Kidney epithelial cell (primary cell): ENCODE measurements around the gene DSCAML1. TPM values are rescaled to one million over a fixed set of nuclear protein-coding genes. Genes with fewer than 3 reads are reported as not detected.

Experiments used
- DNase-seq: peaks from one replicate; pipeline ENCODE4 v3.0.0-alpha.2; 2010; ENCODE audit warnings: low read depth
- H3K27me3 ChIP-seq: 2 replicates; pipeline ENCODE4 v1.6.0; 2011; ENCODE audit warnings: low read length; ENCODE audit not compliant: control insufficient read depth, insufficient read depth
- H3K36me3 ChIP-seq: 2 replicates; pipeline ENCODE4 v1.5.1; 2011; ENCODE audit warnings: low read length; ENCODE audit not compliant: control insufficient read depth, insufficient read depth
- H3K4me3 ChIP-seq: 2 replicates; pipeline ENCODE4 v1.5.1; 2011; ENCODE audit warnings: low read depth, mild to moderate bottlenecking, control low read depth, low read length
- total RNA-seq: library from RNA; depleted of rRNA; stranded (reverse); fragments of >200 nt; gene quantifications from 2 replicates; pipeline ENCODE4 v1.2.3, GENCODE V29; 2015
- TF ChIP-seq, protein P1 (sequence below): IDR thresholded peaks from 2 replicates; pipeline ENCODE4 v1.5.1; 2011; ENCODE audit warnings: mild to moderate bottlenecking, moderate library complexity, low read length, control low read depth, inconsistent platforms; ENCODE audit not compliant: insufficient read depth, poor library complexity, severe bottlenecking

The DSCAML1 gene
- total RNA-seq, 1 donor from 2014 or later, result 3.1 TPM

DNA sequence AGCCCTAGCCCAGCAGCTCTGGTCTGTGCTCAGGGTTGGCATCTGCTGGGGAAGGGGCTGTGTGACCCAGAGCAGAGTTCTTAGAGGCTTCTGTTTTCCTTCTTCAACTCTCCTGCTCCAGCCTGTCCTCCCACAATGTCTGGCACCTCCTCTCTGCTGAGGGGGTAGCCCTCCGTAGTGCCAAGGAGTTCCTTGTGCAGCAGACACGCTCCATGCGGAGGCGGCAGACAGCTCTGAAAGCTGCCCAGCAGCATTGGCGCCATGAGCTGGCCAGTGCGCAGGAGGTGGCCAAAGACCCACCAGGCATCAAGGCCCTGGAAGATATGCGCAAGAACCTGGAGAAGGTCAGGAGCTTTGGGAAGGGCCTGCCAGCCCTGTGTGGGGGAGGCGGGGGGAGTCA, 400.0 kb downstream of the DSCAML1 start:
- no peak for DNase-seq

DNA sequence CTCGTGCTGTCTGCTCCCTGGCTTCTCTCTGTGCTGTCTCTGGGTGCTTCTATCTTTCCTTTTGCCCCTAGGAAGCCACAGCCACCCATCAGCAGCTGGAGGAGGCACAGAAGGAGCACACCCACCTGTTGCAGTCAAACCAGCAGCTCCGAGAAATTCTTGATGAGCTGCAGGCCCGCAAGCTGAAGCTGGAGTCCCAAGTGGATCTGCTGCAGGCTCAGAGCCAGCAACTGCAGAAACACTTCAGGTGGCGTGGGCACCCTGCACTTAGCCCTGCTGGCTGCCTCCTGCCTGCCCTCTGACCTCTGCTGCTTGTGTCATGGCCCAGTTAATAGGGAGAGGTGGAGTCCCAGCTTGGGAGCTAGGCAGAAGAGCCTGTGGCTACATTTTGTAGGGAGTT, 401.5 kb downstream of the DSCAML1 start:
- peaks cover 6% of the 10 kb centered on the region for H3K36me3 ChIP-seq
- H3K4me3 ChIP-seq, result no peak overlapping the region
- H3K27me3 ChIP-seq, result no peaks in the 10 kb centered on the region
- DNase-seq, result no peak
- TF ChIP-seq, protein P1, sequence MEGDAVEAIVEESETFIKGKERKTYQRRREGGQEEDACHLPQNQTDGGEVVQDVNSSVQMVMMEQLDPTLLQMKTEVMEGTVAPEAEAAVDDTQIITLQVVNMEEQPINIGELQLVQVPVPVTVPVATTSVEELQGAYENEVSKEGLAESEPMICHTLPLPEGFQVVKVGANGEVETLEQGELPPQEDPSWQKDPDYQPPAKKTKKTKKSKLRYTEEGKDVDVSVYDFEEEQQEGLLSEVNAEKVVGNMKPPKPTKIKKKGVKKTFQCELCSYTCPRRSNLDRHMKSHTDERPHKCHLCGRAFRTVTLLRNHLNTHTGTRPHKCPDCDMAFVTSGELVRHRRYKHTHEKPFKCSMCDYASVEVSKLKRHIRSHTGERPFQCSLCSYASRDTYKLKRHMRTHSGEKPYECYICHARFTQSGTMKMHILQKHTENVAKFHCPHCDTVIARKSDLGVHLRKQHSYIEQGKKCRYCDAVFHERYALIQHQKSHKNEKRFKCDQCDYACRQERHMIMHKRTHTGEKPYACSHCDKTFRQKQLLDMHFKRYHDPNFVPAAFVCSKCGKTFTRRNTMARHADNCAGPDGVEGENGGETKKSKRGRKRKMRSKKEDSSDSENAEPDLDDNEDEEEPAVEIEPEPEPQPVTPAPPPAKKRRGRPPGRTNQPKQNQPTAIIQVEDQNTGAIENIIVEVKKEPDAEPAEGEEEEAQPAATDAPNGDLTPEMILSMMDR, result no peak

More for the DNA sequence above, 400.0 kb downstream of the DSCAML1 start:
- TF ChIP-seq, protein P1, result no peak
- H3K36me3 ChIP-seq, result peaks cover 6% of the 10 kb centered on the region
- H3K27me3 ChIP-seq, result no peaks in the 10 kb centered on the region
- no peak overlapping the region for H3K4me3 ChIP-seq

DNA sequence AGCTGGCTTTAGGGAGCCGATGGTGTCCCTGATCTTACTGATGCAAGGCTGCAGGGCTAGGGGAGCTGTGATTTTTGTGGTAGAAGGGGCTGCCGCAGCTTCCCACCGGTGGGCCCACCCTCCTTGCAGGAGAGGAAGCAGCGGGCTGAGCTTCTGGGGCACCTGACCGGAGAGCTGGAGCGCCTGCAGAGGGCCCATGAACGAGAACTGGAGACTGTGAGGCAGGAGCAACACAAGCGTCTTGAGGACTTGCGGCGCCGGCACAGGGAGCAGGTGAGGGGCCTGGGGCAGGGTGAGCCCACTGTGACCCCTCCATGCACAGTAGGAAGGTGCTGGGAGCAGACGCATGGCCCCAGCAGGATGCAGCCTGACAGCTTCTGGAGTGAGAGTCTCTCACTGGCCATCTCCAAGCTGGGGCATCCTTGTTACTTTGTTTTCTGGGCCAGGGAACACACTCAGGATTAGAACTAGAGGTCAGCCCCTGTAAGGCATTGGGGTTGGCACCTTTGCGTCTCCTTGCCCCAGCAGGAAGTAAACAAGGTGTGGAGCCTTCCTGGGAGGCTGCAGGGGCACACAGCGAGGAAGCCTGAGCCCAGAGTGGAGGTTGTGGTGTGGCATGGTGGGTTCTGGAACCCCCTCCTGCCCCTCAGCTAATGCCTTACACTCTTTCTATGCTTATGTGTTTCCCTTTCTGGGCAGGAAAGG, 402.6 kb downstream of the DSCAML1 start:
- peaks cover 6% of the 10 kb centered on the region for H3K36me3 ChIP-seq
- DNase-seq, result no peak

DNA sequence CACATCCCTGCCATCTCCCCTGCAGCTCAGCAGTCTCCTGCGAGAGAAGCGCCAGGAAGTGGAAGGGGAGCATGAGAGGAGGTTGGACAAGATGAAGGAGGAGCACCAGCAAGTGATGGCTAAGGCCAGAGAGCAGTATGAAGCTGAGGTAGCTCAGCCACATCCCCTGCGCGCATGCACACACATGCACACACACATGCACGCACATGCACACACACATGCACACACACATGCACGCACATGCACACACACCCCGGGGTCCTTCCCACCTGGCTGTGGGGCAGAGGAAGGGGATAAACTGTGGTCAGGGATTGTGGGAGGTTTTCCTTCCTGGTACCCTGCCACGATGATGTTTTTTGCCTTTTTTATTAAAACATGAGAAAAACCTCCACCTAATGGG, 404.0 kb downstream of the DSCAML1 start:
- no peak for DNase-seq
- Histone ChIP-seq H3K36me3 (peaks cover 7% of the 10 kb centered on the region), H3K4me3 (no peak overlapping the region), H3K27me3 (no peaks in the 10 kb centered on the region)
- TF ChIP-seq, protein P1, result no peak

More for the DNA sequence above, 402.6 kb downstream of the DSCAML1 start:
- Histone ChIP-seq H3K27me3 (no peaks in the 10 kb centered on the region), H3K4me3 (no peak overlapping the region)
- TF ChIP-seq, protein P1, result no peak

DNA sequence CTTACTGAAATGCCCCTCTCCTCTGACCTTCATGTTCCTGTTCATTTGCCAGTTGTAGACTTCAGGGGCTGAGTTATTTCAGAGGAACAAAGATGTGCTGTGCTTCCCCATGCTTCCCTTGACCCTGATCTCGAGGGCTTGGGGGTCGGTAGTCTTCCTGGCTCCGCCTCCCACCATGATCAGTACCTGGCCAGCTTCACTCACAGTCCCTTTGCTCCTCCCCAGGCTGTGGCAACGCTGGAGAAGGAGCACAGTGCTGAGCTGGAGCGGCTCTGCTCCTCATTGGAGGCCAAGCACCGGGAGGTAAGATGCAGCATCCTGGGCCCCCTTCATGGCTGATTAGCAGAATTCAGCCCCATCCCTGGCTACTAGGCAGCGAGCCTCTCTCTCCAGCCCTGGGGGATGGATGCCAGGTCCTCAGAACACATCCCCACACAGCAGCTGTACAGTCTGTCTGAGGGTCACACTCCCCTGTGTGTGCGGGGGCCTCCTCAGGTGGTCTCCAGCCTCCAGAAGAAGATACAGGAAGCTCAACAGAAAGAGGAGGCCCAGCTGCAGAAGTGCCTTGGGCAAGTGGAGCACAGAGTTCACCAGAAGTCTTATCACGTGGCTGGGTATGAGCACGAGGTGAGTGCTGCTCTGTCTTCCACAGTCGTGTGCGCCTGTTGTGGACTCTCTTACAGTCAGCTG, 404.9 kb downstream of the DSCAML1 start:
- Histone ChIP-seq H3K4me3 (no peak overlapping the region), H3K27me3 (no peaks in the 10 kb centered on the region), H3K36me3 (peaks cover 8% of the 10 kb centered on the region)
- no peak for DNase-seq
- TF ChIP-seq, protein P1, result no peak
